PC-9 (cell line): ENCODE measurements around the gene MYO18A. TPM values are rescaled to one million over a fixed set of nuclear protein-coding genes. Genes with fewer than 3 reads are reported as not detected.
A peak's percentile ranks its signal among the peaks of the same experiment; 100 is the strongest.

Source experiments
- BruUV-seq: library from RNA; stranded (reverse); fragments of 400-500 nt; replicated peaks from 2 replicates; lab custom pipeline; 2021; lab: Mats Ljungman, UMichigan
- CTCF ChIA-PET: fragments of 300-600 bp; sonication (Branson Sonifier 250); formaldehyde crosslinking; loops from one replicate; lab custom pipeline; 2022; ENCODE audit warnings: antibody characterized with exemption; lab: Charles Lee
- POLR2A ChIA-PET: fragments of 300-600 bp; sonication (Branson Sonifier 250); formaldehyde crosslinking; loops from one replicate; lab custom pipeline; 2022; ENCODE audit warnings: antibody characterized with exemption; ENCODE audit not compliant: unreplicated experiment; lab: Charles Lee
- DNase-seq, 2 experiments: peaks; one replicate each; pipeline versions ENCODE4 v3.0.0 to v3.0.0-alpha.2; 2015 to 2022; ENCODE audit warnings: mixed read lengths in 1 of 2
- H2AFZ ChIP-seq: fragments of 200-600 bp; sonication (generic); 2 replicates; pipeline ENCODE4 v1.8.1; 2017; ENCODE audit warnings: antibody characterized with exemption
- H3F3A ChIP-seq: fragments of 200-600 bp; sonication (generic); 2 replicates; pipeline ENCODE4 v1.8.1; 2017; ENCODE audit warnings: antibody characterized with exemption, mild to moderate bottlenecking, low read depth; ENCODE audit not compliant: insufficient read depth
- H3K27ac ChIP-seq: fragments of 200-600 bp; sonication (generic); 2 replicates; pipeline ENCODE4 v1.6.1; 2016; ENCODE audit warnings: mixed run types
- H3K27me3 ChIP-seq: fragments of 200-600 bp; sonication (generic); 2 replicates; pipeline ENCODE4 v1.6.1; 2016; ENCODE audit warnings: low read depth, mixed run types; ENCODE audit not compliant: insufficient read depth
- H3K36me3 ChIP-seq: fragments of 200-600 bp; sonication (generic); 2 replicates; pipeline ENCODE4 v1.6.1; 2016; ENCODE audit warnings: low read depth, mixed run types
- H3K4me1 ChIP-seq: fragments of 200-600 bp; sonication (generic); replicated peaks from 2 replicates; pipeline ENCODE4 v1.6.1; 2016; ENCODE audit warnings: mixed run types; ENCODE audit not compliant: insufficient read depth
- H3K4me2 ChIP-seq: fragments of 200-600 bp; sonication (generic); 2 replicates; pipeline ENCODE4 v1.6.1; 2017; ENCODE audit warnings: mixed run types
- H3K4me3 ChIP-seq: fragments of 200-600 bp; sonication (generic); 2 replicates; pipeline ENCODE4 v1.6.1; 2016; ENCODE audit warnings: mixed run types
- H3K79me2 ChIP-seq: fragments of 200-600 bp; sonication (generic); 2 replicates; pipeline ENCODE4 v1.6.1; 2017; ENCODE audit warnings: low read depth, mixed run types
- H3K9me2 ChIP-seq: fragments of 200-600 bp; sonication (generic); 2 replicates; pipeline ENCODE4 v1.8.1; 2017; ENCODE audit warnings: mild to moderate bottlenecking; ENCODE audit not compliant: insufficient read depth
- H3K9me3 ChIP-seq: fragments of 200-600 bp; sonication (generic); 2 replicates; pipeline ENCODE4 v1.8.1; 2016; ENCODE audit warnings: low read depth; ENCODE audit not compliant: insufficient read depth
- H4K20me1 ChIP-seq: fragments of 200-600 bp; sonication (generic); 2 replicates; pipeline ENCODE4 v1.8.1; 2017; ENCODE audit not compliant: insufficient read depth
- EZH2 ChIP-seq: fragments of 200-600 bp; sonication (generic); IDR thresholded peaks from 2 replicates; pipeline ENCODE4 v1.8.0; 2017; ENCODE audit warnings: antibody characterized with exemption, low read depth
- intact Hi-C: fragments of 100-400 bp; cut with micrococcal nuclease; formaldehyde crosslinking; loops from one replicate; pipeline ENCODE4 v1.10.0; 2022; ENCODE audit not compliant: unreplicated experiment
- total RNA-seq: library from RNA; stranded (reverse); gene quantifications from 2 replicates; pipeline ENCODE4 v1.2.3, GENCODE V29; 2021
- TF ChIP-seq, protein P1 (sequence below): fragments of 200-600 bp; sonication (generic); conservative IDR thresholded peaks from 2 replicates; pipeline ENCODE4 v1.6.1; 2017; ENCODE audit warnings: mixed run types, antibody characterized with exemption, mild to moderate bottlenecking, moderate library complexity

Gene MYO18A
- total RNA-seq, 1 experiment from 2014 or later: 150 TPM

DNA sequence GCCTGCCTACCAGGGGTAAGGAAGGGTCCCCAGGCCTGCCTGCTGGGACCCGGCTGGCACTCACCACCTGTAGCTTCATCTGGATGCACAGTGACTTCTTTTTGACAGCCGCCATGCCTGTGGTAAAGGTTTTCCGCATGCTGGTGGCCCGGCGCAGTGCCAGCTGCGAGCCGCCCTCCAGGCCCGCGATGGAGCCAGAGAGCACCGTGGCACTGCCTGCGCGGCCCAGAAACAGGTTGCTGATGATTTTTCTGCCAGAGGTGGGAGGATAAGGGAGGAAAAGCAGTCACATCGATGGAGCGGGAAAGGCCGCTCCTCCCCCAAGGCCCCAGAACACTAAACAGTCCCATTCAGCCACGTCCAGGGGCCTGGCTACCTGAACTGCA, 69.8 kb downstream of the MYO18A start:
- H3K27me3 ChIP-seq: no peaks in the 10 kb centered on the region
- TF ChIP-seq EZH2: no peak
- TF ChIP-seq, protein P1, sequence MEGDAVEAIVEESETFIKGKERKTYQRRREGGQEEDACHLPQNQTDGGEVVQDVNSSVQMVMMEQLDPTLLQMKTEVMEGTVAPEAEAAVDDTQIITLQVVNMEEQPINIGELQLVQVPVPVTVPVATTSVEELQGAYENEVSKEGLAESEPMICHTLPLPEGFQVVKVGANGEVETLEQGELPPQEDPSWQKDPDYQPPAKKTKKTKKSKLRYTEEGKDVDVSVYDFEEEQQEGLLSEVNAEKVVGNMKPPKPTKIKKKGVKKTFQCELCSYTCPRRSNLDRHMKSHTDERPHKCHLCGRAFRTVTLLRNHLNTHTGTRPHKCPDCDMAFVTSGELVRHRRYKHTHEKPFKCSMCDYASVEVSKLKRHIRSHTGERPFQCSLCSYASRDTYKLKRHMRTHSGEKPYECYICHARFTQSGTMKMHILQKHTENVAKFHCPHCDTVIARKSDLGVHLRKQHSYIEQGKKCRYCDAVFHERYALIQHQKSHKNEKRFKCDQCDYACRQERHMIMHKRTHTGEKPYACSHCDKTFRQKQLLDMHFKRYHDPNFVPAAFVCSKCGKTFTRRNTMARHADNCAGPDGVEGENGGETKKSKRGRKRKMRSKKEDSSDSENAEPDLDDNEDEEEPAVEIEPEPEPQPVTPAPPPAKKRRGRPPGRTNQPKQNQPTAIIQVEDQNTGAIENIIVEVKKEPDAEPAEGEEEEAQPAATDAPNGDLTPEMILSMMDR: no peak
- no peak overlapping the region for H3K4me2 ChIP-seq
- peaks cover 38% of the 10 kb centered on the region for H3K4me1 ChIP-seq
- no peak overlapping the region for H3K4me3 ChIP-seq
- no peaks in the 10 kb centered on the region for H3K9me2 ChIP-seq
- DNase-seq: no peak
- 0 out of 2 replicates have a peak, but pooled peaks cover 10% of the 10 kb centered on the region for H3K79me2 ChIP-seq
- intact Hi-C loops: loop anchor here (10.0 kb wide), 1 partner anchor 386 kb away; the partner anchor contains the start of genes NEK8 and TLCD1
- no peak overlapping the region for H2AFZ ChIP-seq
- peaks cover 39% of the 10 kb centered on the region for H3F3A ChIP-seq
- POLR2A ChIA-PET: no interaction called here
- CTCF ChIA-PET: interaction anchor here (1.9 kb wide), 1 partner anchor 145 kb away, joined by 8 read pairs; no protein-coding TSS in a partner anchor
- no peaks in the 10 kb centered on the region for H3K9me3 ChIP-seq
- peaks cover 22% of the 10 kb centered on the region; the same call in 1 of the 2 replicates for H3K36me3 ChIP-seq
- H4K20me1 ChIP-seq: no peaks in the 10 kb centered on the region
- no peak overlapping the region for H3K27ac ChIP-seq
- no TSS peak for BruUV-seq

DNA sequence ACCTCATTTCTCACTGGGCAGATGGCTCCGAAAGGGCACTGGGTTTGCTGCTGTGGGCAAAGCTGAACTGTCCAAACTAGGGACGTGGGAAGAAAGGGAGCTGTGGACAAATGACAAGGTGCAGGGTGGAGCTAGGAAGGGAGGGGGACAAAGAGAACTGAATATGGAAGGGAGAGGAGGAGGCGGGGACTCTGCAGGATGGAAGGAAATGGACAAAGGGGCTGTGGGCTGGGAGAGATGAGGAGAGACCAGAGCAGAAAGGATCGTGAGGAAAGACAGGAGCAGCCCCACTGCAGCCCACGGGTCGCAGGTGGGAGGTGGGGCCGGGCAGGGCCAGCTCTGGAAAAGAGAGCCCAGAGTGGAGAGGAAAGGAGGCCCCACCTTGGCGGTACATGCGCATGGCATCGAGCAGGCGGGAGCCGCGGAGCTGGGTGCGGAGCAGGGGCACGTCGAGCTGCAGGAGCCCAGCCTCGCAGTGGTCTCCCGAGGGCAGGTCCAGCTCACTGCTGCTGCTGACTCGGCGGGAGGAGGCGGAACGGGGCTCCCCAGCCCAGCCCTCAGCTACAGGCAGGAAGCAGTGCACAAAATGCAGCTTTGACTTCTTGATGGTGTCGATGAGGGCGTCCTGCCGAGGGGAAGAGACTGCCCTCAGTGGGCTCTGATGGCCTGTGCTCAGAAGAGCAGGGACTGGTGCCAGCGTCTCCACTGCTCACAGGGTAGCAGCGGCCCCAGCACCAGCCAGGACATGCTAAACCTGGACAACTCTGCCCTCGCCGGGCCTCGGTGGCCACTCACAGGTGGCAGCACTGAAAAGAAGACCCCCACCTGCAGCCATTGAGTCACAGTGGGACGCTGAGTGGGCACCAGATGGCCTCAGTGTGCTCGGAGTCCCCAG, 70.5 kb downstream of the MYO18A start:
- POLR2A ChIA-PET: no interaction called here
- 0 out of 2 replicates have a peak, but pooled peaks cover 10% of the 10 kb centered on the region for H3K79me2 ChIP-seq
- H3K4me3 ChIP-seq: no peak overlapping the region
- H3K9me3 ChIP-seq: no peaks in the 10 kb centered on the region
- H3K4me1 ChIP-seq: peaks cover 38% of the 10 kb centered on the region
- H3K9me2 ChIP-seq: no peaks in the 10 kb centered on the region
- peak overlapping the region; percentile 85 for H3K27ac ChIP-seq
- peak overlapping the region; percentile 75 for H3K4me2 ChIP-seq
- H3F3A ChIP-seq: peaks cover 40% of the 10 kb centered on the region
- TF ChIP-seq, protein P1: no peak
- no peak for TF ChIP-seq EZH2
- H4K20me1 ChIP-seq: no peaks in the 10 kb centered on the region
- CTCF ChIA-PET: interaction anchor here (0.5 to 1.9 kb wide), 3 partner anchors 144 to 465 kb away, joined by 3 to 8 read pairs (median 3); partner anchors contain the start of gene BLTP2
- H2AFZ ChIP-seq: no peak overlapping the region
- intact Hi-C loops: loop anchor here (2.0 to 10.0 kb wide), 3 partner anchors 145 to 385 kb away; partner anchors contain the start of genes NEK8, PHF12 and TLCD1
- no TSS peak for BruUV-seq
- no peaks in the 10 kb centered on the region for H3K27me3 ChIP-seq
- H3K36me3 ChIP-seq: peaks cover 24% of the 10 kb centered on the region; the same call in 1 of the 2 replicates
- no peak for DNase-seq

- H2AFZ ChIP-seq: no peak overlapping the region
- peaks cover 46% of the 10 kb centered on the region for H3F3A ChIP-seq
- ChIA-PET POLR2A (no interaction called here), CTCF (interaction anchor here (0.5 to 1.9 kb wide), 3 partner anchors 143 to 464 kb away, joined by 3 to 8 read pairs (median 3); partner anchors contain the start of gene BLTP2)
- no peaks in the 10 kb centered on the region for H3K27me3 ChIP-seq
- H3K4me2 ChIP-seq: peak overlapping the region; percentile 75
- DNase-seq: peak in 1 of 2 experiments; percentile 26
- H3K36me3 ChIP-seq: peaks cover 27% of the 10 kb centered on the region; the same call in 1 of the 2 replicates
- H3K27ac ChIP-seq: peak overlapping the region; percentile 85
- no peaks in the 10 kb centered on the region for H3K9me3 ChIP-seq
- no peak for TF ChIP-seq EZH2
- TF ChIP-seq, protein P1: no peak
- H3K4me1 ChIP-seq: peaks cover 40% of the 10 kb centered on the region
- H3K9me2 ChIP-seq: no peaks in the 10 kb centered on the region
- H4K20me1 ChIP-seq: no peaks in the 10 kb centered on the region
- 0 out of 2 replicates have a peak, but pooled peaks cover 10% of the 10 kb centered on the region for H3K79me2 ChIP-seq
- intact Hi-C loops: loop anchor here (2.0 to 5.0 kb wide), 2 partner anchors 144 to 157 kb away; partner anchors contain the start of gene PHF12
- no peak overlapping the region for H3K4me3 ChIP-seq
- BruUV-seq: no TSS peak
Observed at GRCh38 chr17:29108823-29109476, 71.2 kb downstream of the MYO18A start.
